Chondrocyte (in vitro differentiated cells): ENCODE measurements around the gene SPATA21. TPM values are rescaled to one million over a fixed set of nuclear protein-coding genes. Genes with fewer than 3 reads are reported as not detected.
"Not testable (repeated sequence)": the region's sequence is repeated elsewhere in the genome, so short reads cannot be mapped to it uniquely, and the experiment has no call there.

Experiments used
- DNase-seq: peaks from one replicate; pipeline ENCODE4 v3.0.0; 2021; ENCODE audit warnings: mixed read lengths, low spot score
- H3K27ac Mint-ChIP-seq: one replicate; pipeline ENCODE4 v1.8.0; 2021; ENCODE audit warnings: mild to moderate bottlenecking, moderate library complexity, mixed read lengths; ENCODE audit not compliant: unreplicated experiment
- H3K27me3 Mint-ChIP-seq: 2 replicates; pipeline ENCODE4 v1.8.0; 2021; ENCODE audit warnings: low read depth, mixed read lengths
- H3K36me3 Mint-ChIP-seq: 2 replicates; pipeline ENCODE4 v1.8.0; 2021; ENCODE audit warnings: low read depth, mixed read lengths
- H3K4me1 Mint-ChIP-seq: 2 replicates; pipeline ENCODE4 v1.8.0; 2021; ENCODE audit warnings: low read depth, mild to moderate bottlenecking, mixed read lengths
- H3K4me3 Mint-ChIP-seq: one replicate; pipeline ENCODE4 v1.8.0; 2021; ENCODE audit warnings: mild to moderate bottlenecking, moderate library complexity, mixed read lengths; ENCODE audit not compliant: unreplicated experiment
- H3K9me3 Mint-ChIP-seq: 2 replicates; pipeline ENCODE4 v1.8.0; 2021; ENCODE audit warnings: low read depth, mixed read lengths
- CTCF ChIP-seq: fragments of 200-600 bp; sonication (generic); IDR thresholded peaks from 2 replicates; pipeline ENCODE4 v1.5.0; 2021; ENCODE audit warnings: antibody characterized with exemption, mild to moderate bottlenecking, moderate library complexity
- total RNA-seq: library from RNA; stranded (reverse); gene quantifications from 3 replicates; pipeline ENCODE4 v1.2.1, GENCODE V29; 2021

SPATA21 gene
- total RNA-seq, 1 donor from 2014 or later: not detected

GRCh38 chr1:16478091-16478490, 40.9 kb upstream of the SPATA21 start:
- Mint-ChIP-seq H3K4me3 (no peak overlapping the region), H3K27ac (no peak overlapping the region), H3K27me3 (no peaks in the 10 kb centered on the region), H3K4me1 (no peaks in the 10 kb centered on the region), H3K36me3 (peaks cover 26% of the 10 kb centered on the region), H3K9me3 (no peaks in the 10 kb centered on the region)
- peak; percentile 76 for DNase-seq
- TF ChIP-seq CTCF: no peak

- H3K4me3 Mint-ChIP-seq, H3K27ac Mint-ChIP-seq, H3K4me1 Mint-ChIP-seq, H3K27me3 Mint-ChIP-seq, H3K9me3 Mint-ChIP-seq: not testable (repeated sequence)
- DNase-seq: peak; percentile 90
- H3K36me3 Mint-ChIP-seq: peaks cover 31% of the 10 kb centered on the region
These were observed 38.8 kb upstream of the SPATA21 start for GRCh38 chr1:16475771-16476770.

- not testable (repeated sequence) for H3K9me3 Mint-ChIP-seq
These were observed 37.7 kb upstream of the SPATA21 start for GRCh38 chr1:16474891-16475290.

GRCh38 chr1:16474166-16474800, 37.1 kb upstream of the SPATA21 start:
- Mint-ChIP-seq H3K27me3 (no peaks in the 10 kb centered on the region), H3K27ac (no peak overlapping the region), H3K36me3 (peaks cover 30% of the 10 kb centered on the region), H3K4me1 (no peaks in the 10 kb centered on the region), H3K9me3 (no peaks in the 10 kb centered on the region), H3K4me3 (no peak overlapping the region)
- DNase-seq: peak; percentile 78
- TF ChIP-seq CTCF: no peak

More at GRCh38 chr1:16474891-16475290, 37.7 kb upstream of the SPATA21 start:
- H3K27ac Mint-ChIP-seq, H3K4me1 Mint-ChIP-seq, H3K4me3 Mint-ChIP-seq, H3K27me3 Mint-ChIP-seq: not testable (repeated sequence)
- H3K36me3 Mint-ChIP-seq: peaks cover 30% of the 10 kb centered on the region
- DNase-seq: peak; percentile 18
- TF ChIP-seq CTCF: peak; percentile 24

GRCh38 chr1:16468558-16468957, 31.3 kb upstream of the SPATA21 start:
- H3K27me3 Mint-ChIP-seq: no peaks in the 10 kb centered on the region
- no peaks in the 10 kb centered on the region for H3K9me3 Mint-ChIP-seq
- H3K4me1 Mint-ChIP-seq: peaks cover 3% of the 10 kb centered on the region
- no peak for DNase-seq
- no peak overlapping the region for H3K4me3 Mint-ChIP-seq
- H3K36me3 Mint-ChIP-seq: peaks cover 20% of the 10 kb centered on the region
- TF ChIP-seq CTCF: no peak
- H3K27ac Mint-ChIP-seq: no peak overlapping the region
